ENCODE results near the gene SLC47A1.

Gene SLC47A1

DNA sequence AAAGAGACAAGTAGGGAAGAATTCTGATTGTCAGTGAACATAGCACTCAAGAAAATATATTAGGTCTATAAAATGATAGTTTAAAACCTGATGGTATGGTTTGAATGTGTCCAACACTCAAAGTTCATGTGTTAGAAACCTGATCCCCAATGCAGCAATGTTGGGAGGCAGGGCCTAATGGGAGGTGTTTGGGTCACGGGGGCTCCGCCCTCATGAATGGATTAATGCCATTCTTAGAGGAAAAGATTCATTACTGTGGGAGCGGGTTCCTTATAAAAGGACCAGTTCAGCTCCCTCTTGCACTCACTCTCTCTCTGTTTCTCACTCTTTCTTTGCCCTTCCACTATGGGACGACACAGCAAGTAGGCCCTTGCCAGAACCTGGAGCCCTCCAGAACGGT lies 41.5 kb upstream of the SLC47A1 start:
- TF ChIP-seq ZFP30 (CRISPR knock-in tag; IDR thresholded peaks at IDR 0.05) (no peak), TOX (CRISPR knock-in tag; IDR thresholded peaks at IDR 0.05; ENCODE audit: borderline replicate concordance) (no peak), ZC3H10 (CRISPR knock-in tag; IDR thresholded peaks at IDR 0.05) (no peak)
- ATAC-seq: no peak

- ATAC-seq: no peak
- no peak for TF ChIP-seq PPARA (CRISPR knock-in tag; IDR thresholded peaks at IDR 0.05; ENCODE audit: borderline replicate concordance)
- TF ChIP-seq RARB (CRISPR knock-in tag; IDR thresholded peaks at IDR 0.05): no peak
- TF ChIP-seq ARNTL (CRISPR knock-in tag; IDR thresholded peaks at IDR 0.05; ENCODE audit: borderline replicate concordance, low read depth): no peak
- no peak for TF ChIP-seq ZFP30 (CRISPR knock-in tag; IDR thresholded peaks at IDR 0.05)
- TF ChIP-seq TCF4 (CRISPR knock-in tag; IDR thresholded peaks at IDR 0.05; ENCODE audit: borderline replicate concordance): no peak
- TF ChIP-seq SNAI2 (CRISPR knock-in tag; IDR thresholded peaks at IDR 0.05): no peak
- no peak for TF ChIP-seq ZNF70 (CRISPR knock-in tag; IDR thresholded peaks at IDR 0.05)
- no peak for TF ChIP-seq TSHZ2 (CRISPR knock-in tag; IDR thresholded peaks at IDR 0.05)
- no peak for TF ChIP-seq GLIS3 (CRISPR knock-in tag; IDR thresholded peaks at IDR 0.05)
- no peak for TF ChIP-seq ZC3H10 (CRISPR knock-in tag; IDR thresholded peaks at IDR 0.05)
- TF ChIP-seq ZNF8 (CRISPR knock-in tag; IDR thresholded peaks at IDR 0.05): no peak
- TF ChIP-seq CSDC2 (CRISPR knock-in tag; IDR thresholded peaks at IDR 0.05): no peak
Measured at GRCh38 chr17:19494961-19495806, 38.5 kb upstream of the SLC47A1 start.

DNA sequence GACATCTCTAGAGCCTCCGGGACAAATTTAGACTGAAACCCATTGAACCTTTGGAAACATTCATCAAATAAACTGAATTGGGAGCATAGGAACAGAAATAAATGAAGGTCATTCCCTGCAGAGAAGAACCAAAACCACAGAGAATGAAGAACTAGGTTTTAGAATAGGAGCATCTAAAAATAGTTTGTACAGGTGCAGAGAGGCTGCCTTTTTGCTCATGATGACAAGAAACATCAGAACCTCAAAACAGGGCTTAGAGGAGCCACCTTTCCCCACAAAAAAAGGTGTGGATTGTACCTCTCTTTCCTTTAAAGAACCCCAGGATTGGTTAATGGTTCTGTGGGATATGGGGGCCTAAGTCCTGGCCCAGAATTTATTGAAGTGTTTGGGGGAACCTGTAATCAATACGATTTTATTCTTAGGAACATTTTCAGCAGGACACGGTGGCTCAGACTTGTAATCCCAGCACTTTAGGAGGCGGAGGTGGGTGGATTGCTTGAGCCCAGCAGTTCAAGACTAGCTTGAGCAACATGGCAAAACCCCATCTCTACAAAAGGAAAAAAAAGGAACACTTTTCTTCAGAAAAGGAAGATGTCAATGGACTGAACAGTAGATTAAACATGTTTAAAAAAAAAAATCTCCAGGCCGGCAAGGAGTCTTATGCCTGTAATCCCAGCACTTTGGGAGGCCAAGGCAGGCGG lies 37.7 kb upstream of the SLC47A1 start:
- TF ChIP-seq GLIS3 (CRISPR knock-in tag; IDR thresholded peaks at IDR 0.05) (no peak), ZFP3 (CRISPR knock-in tag; IDR thresholded peaks at IDR 0.05) (no peak), TCF4 (CRISPR knock-in tag; IDR thresholded peaks at IDR 0.05; ENCODE audit: borderline replicate concordance) (no peak), ZC3H10 (CRISPR knock-in tag; IDR thresholded peaks at IDR 0.05) (no peak), TOX (CRISPR knock-in tag; IDR thresholded peaks at IDR 0.05; ENCODE audit: borderline replicate concordance) (no peak), POU6F1 (CRISPR knock-in tag; IDR thresholded peaks at IDR 0.05; ENCODE audit: borderline replicate concordance, low read depth) (no peak), ZFP30 (CRISPR knock-in tag; IDR thresholded peaks at IDR 0.05) (no peak), ARNTL (CRISPR knock-in tag; IDR thresholded peaks at IDR 0.05; ENCODE audit: borderline replicate concordance, low read depth) (no peak), CSDC2 (CRISPR knock-in tag; IDR thresholded peaks at IDR 0.05) (no peak), ESRRG (CRISPR knock-in tag; IDR thresholded peaks at IDR 0.05) (no peak), BACH2 (CRISPR knock-in tag; IDR thresholded peaks at IDR 0.05; ENCODE audit: borderline replicate concordance) (no peak), CSRNP3 (CRISPR knock-in tag; IDR thresholded peaks at IDR 0.05) (no peak), ISL1 (CRISPR knock-in tag; IDR thresholded peaks at IDR 0.05) (no peak), ZNF8 (CRISPR knock-in tag; IDR thresholded peaks at IDR 0.05) (no peak), ZNF565 (CRISPR knock-in tag; conservative IDR thresholded peaks at IDR 0.05; ENCODE audit: low read depth) (no peak), ZNF70 (CRISPR knock-in tag; IDR thresholded peaks at IDR 0.05) (no peak), RARB (CRISPR knock-in tag; IDR thresholded peaks at IDR 0.05) (no peak)
- no peak for ATAC-seq

- ATAC-seq: no peak
- TF ChIP-seq POU6F1 (CRISPR knock-in tag; IDR thresholded peaks at IDR 0.05; ENCODE audit: borderline replicate concordance, low read depth): no peak
- no peak for TF ChIP-seq TCF4 (CRISPR knock-in tag; IDR thresholded peaks at IDR 0.05; ENCODE audit: borderline replicate concordance)
- TF ChIP-seq OSR1 (CRISPR knock-in tag; IDR thresholded peaks at IDR 0.05): no peak
- no peak for TF ChIP-seq ZNF565 (CRISPR knock-in tag; conservative IDR thresholded peaks at IDR 0.05; ENCODE audit: low read depth)
- no peak for TF ChIP-seq ZFP30 (CRISPR knock-in tag; IDR thresholded peaks at IDR 0.05)
- TF ChIP-seq PPARA (CRISPR knock-in tag; IDR thresholded peaks at IDR 0.05; ENCODE audit: borderline replicate concordance): no peak
- TF ChIP-seq ZNF70 (CRISPR knock-in tag; IDR thresholded peaks at IDR 0.05): no peak
- no peak for TF ChIP-seq ISL1 (CRISPR knock-in tag; IDR thresholded peaks at IDR 0.05)
- no peak for TF ChIP-seq CSRNP3 (CRISPR knock-in tag; IDR thresholded peaks at IDR 0.05)
- TF ChIP-seq ZC3H10 (CRISPR knock-in tag; IDR thresholded peaks at IDR 0.05): no peak
- TF ChIP-seq TOX (CRISPR knock-in tag; IDR thresholded peaks at IDR 0.05; ENCODE audit: borderline replicate concordance): no peak
Measured at GRCh38 chr17:19497624-19498023, 36.0 kb upstream of the SLC47A1 start.

Data from SK-N-SH treated with all-trans-retinoic acid at 6 μM for 48 hours (cell line).